ENCODE measurements around the gene PTPN9.

DNA sequence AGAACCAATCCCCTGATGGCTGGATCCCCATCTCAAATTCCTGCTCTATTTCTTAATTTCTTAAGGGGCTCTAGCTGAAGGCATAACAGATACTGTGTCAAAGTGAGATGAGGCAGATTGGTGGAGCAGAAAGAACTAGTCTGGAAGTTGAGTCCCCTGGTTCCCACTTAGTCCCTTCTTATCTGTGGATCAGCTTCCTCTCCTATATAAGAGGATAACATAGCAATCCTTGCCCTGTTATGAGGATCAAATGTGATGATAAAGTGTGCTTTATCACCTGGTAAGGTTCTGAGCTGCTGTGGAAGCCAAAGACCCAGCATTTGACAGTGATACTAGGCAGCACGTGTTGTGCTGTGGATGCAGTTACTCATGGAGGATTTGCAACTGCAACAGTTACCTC lies 119.5 kb downstream of the PTPN9 start:
- TF ChIP-seq, protein P1, sequence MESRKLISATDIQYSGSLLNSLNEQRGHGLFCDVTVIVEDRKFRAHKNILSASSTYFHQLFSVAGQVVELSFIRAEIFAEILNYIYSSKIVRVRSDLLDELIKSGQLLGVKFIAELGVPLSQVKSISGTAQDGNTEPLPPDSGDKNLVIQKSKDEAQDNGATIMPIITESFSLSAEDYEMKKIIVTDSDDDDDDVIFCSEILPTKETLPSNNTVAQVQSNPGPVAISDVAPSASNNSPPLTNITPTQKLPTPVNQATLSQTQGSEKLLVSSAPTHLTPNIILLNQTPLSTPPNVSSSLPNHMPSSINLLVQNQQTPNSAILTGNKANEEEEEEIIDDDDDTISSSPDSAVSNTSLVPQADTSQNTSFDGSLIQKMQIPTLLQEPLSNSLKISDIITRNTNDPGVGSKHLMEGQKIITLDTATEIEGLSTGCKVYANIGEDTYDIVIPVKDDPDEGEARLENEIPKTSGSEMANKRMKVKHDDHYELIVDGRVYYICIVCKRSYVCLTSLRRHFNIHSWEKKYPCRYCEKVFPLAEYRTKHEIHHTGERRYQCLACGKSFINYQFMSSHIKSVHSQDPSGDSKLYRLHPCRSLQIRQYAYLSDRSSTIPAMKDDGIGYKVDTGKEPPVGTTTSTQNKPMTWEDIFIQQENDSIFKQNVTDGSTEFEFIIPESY (IDR thresholded peaks at IDR 0.05), result no peak
- TF ChIP-seq, protein P2, sequence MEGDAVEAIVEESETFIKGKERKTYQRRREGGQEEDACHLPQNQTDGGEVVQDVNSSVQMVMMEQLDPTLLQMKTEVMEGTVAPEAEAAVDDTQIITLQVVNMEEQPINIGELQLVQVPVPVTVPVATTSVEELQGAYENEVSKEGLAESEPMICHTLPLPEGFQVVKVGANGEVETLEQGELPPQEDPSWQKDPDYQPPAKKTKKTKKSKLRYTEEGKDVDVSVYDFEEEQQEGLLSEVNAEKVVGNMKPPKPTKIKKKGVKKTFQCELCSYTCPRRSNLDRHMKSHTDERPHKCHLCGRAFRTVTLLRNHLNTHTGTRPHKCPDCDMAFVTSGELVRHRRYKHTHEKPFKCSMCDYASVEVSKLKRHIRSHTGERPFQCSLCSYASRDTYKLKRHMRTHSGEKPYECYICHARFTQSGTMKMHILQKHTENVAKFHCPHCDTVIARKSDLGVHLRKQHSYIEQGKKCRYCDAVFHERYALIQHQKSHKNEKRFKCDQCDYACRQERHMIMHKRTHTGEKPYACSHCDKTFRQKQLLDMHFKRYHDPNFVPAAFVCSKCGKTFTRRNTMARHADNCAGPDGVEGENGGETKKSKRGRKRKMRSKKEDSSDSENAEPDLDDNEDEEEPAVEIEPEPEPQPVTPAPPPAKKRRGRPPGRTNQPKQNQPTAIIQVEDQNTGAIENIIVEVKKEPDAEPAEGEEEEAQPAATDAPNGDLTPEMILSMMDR (IDR thresholded peaks at IDR 0.05 in 2 of 3, conservative IDR thresholded peaks at IDR 0.05 in 1 of 3; ENCODE audit: control insufficient read depth in 2 of 3, extremely low read depth in 1 of 3, insufficient read depth in 1 of 3, low read depth in 3 of 3, low read length in 3 of 3), result no peak
- TF ChIP-seq FOXK2 (IDR thresholded peaks at IDR 0.05), result no peak
- no peak for TF ChIP-seq BCLAF1 (IDR thresholded peaks at IDR 0.05)
